GM18870 (cell line): ENCODE data around the gene GAK.

ENCODE experiments used
- ATAC-seq: cut with Tn5 transposase; IDR thresholded peaks from one replicate; pipeline ENCODE4 v1.9.1; 2021; ENCODE audit warnings: moderate library complexity; ENCODE audit not compliant: unreplicated experiment

GAK gene

DNA sequence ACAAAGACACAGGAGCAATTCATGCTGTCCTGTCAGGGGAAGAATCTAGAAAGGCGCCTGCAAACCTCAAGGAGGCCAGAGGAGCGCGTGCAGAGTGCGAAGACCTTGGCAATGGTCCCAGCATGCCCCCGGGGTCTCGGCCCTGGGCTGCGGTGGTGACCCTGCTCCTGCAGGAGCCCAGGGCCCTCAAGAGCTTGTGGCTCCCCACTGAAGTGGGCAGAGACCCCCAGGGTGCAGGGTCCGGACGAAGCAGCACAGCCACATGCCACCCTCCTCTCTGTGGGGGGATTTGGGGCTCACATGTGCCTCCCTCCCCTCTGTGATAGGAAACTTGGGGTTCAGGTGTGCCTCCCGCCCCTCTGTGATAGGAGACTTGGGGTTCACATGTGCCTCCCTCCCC lies 39.3 kb downstream of the GAK start:
- ATAC-seq: no peak

DNA sequence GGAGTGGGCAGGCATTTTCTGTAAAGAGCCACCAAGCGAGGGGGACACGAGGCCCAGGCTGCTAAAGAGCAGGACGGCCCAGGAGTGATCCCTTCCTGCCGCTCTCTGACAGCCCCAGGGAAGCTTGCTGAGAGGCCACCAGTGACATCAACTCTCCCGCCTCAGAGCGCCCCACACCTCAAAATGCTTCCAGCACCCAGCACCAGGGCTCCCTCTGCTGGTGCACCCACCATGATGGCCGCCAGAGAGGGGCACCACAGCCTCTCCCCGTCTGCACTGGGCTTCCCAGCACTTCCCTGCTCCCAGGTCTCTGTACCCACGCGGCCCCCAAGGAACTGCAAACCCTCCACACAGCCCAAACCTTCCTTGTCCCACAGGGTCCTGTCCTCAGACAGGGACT lies 40.4 kb downstream of the GAK start:
- ATAC-seq: no peak

DNA sequence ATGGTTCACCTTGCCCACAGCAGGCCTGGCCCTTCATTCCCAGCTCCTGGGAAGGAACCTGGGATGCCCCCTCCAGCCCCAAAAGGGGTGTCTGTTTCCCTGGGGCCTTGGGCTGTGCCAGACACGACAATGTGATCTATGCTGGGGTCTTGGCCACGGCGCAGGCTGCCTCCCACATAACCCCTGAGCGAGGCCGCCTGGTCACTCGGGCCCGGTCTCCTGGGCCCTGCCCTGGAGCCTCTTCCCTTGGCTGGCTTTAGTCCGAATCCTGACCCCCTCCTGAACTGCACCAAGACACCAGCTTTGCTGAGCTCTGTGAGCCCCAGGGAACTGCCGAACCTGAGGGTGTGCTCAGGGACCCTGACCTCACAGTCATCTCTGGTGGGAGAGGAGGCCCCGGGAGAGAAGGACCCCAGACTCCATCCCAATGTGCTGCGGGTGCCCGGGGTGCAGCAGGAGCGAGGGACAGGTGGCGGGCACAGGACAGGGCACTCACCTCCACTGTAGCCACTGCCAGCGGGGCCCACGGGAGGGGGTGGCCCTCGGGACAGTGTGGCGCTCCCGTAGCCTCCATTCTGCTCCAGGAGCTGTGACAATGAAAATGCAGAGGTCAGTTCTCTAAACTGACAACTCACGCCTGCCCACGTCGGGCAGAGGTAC lies 42.0 kb downstream of the GAK start:
- no peak for ATAC-seq

DNA sequence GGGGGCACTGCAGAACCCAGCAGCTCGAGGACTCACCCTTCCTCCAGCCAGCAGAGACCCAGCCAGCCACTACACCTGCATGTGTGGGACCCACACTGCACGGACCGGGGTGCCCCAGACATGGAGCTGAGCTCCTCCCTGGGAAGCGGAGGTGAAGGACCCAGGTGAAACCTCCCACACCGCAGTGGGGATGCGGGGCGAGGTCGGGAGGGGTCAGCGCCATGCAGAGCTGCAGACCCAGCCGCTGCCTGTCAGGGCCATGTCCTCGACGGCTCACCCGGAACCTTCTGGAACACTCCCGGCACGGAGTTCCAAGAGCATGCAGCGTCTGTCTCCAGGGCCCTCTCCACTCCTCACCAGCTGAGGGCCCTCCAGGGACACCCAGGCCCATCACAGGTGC lies 42.6 kb downstream of the GAK start:
- ATAC-seq: no peak

DNA sequence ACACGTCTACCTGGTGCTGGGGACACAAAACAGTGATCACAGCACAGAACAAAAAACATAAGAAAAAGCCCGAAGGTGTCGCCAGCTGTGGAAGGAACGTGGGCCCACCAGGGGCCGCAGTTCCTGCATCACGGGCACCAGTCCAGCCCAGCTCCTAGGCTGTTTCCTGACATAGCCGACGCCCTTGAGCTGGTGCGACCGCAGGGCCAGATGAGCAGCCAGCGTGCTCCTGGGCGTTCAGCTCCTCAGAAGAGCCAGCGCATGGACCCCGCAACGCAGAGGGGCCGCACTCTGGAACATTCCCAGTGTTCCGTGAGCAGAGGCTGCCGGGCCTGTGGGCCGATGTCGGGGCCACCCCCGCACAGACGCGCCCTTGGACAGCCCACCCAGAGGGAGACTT lies 44.1 kb downstream of the GAK start:
- no peak for ATAC-seq

DNA sequence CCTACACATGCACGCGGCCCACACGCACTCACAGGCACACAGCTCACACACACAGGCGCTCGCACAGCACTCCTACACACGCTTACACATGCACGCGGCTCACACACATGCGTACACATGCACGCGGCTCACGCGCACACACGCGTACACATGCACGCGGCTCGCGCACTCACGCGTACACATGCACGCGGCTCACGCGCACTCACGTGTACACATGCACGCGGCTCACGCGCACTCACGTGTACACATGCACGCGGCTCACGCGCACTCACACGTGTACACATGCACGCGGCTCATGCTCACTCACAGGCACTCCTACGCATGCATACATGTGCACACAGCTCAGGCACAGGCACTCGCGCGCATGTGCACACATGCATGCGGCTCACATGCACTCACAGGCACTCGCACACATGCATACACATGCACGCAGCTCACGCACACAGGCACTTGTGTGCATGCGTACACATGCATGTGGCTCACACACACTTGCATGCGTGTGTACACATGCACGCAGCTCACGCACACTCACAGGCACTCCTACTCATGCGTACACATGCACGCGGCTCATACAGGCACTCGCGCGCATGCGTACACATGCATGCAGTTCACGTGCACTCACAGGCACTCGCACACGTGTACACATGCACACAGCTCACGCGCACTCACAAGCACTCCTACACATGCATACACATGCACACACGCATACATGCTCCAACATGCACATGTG lies 44.9 kb downstream of the GAK start:
- no peak for ATAC-seq

DNA sequence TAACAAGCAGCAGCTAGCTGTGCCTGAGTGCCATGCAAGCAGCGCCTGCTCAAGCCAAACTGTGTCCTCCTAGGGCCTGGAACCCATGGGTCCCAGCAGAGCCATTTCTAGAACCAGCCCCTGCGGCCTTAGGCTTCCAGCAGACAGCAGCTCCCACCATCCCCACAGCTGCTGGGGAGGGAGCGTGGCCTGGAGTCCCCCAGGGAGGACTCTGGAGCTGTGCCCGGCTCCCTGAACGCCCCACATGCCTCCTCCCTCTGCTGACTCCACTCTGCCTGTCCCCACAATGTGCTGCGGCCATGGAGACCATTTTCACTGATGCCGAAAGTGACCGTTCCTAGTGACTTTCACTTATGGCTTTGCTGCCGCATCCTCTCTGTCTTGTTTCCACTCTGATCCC lies 45.9 kb downstream of the GAK start:
- no peak for ATAC-seq

DNA sequence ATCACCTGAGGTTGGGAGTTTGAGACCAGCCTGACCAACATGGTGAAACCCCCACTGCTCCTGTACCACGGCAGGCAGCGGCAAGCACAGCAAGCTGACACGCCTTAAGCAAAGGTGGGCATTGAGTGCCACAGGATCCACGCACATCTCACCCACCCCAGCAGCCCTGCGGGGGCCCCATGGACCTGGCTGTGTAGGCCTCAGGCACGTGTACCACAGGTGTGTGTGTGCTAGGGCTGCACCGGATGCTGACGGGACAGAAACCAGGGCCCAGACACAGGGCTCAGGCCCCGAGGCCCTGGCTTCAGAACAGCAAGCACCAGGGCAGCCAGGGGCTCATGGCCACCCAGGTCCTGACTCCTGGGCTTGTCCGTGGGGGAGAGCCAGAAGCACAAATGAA lies 46.8 kb downstream of the GAK start:
- ATAC-seq: no peak

DNA sequence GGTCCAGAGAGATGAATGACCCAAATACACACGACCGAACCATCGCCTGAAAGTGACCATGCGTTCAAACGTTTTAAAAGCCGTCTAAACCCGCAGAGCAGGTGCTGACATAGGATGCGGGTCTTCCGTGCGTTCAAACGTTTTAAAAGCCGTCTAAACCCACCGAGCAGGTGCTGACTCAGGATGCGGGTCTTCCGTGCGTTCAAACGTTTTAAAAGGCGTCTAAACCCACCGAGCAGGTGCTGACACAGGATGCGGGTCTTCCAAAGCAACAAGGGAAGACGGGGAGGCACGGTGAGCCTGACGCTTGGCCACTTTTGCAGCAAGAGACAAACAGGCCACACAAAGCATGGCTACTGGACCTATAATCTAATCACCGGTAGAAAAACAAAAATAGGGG lies 47.2 kb downstream of the GAK start:
- ATAC-seq: no peak

DNA sequence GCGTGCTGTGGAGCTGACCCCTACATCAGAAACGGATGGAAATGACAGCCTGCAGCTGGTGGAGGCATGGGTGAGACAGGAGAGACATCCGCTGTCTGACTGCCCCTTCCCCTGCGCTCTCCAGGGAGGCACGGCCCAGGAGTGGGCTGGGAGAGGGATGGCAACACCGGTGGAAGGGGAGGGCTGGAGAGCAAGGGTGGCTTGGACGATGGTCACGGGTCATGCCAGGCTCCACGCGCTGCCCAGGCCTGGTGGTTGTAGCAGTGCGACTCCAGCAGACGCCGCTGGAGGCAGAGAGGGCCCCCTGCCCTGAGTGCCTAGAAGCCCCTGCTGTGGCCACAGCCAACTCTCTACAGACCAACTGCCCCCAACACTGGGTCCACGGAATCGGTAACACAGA lies 47.9 kb downstream of the GAK start:
- ATAC-seq: no peak

DNA sequence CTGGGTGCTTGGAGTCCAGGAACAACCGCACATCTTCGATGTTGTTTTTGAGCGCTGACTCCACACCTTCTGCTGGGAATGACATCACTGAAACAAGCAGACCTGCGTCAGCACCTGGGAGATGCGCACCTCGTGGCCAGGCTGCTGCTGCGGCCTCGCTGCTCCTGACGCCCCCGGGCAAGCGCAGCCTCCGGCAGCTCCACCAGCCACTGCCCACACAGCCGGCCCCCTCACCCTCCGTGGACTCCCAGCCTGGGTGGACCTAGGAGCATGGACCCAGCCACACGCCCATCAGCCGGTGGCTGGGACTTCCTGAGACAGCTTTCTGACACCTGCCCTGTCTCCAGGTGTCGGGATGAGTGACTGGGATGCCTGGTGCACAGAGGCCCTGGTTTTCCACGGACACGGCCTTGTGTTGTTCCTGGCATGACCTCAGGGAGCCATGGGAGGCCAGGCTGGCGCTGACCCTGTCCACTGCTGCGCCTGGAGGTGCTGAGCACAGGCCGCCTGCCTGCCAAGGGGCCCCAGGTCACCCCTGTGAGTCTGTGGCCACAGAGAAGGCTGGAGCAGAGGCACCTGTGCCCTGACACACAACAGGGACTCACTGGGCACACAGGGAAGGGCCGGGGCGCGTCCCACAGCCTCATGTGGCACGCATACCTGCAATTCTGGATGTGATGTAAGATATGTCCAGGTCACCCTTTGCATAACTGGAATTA lies 48.6 kb downstream of the GAK start:
- ATAC-seq: no peak

DNA sequence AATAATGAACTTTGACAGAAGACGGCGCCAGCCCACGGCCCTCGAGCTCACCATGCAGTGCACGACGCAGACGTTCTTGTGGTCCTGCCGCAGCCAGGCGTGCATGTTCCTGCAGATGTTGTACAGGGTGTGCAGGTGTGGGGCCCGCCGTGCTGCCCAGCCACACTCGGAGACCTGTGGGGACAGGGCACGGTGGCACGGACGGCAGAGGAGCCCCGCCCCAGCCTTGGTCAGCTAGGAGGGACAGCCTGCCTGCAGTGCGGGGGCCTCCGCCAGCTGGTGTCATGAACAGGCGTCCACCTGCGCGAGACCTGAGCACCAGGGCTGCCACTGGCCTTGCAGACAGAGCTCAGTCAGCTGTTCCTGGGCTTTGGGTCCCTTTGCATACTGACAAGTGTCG lies 49.5 kb downstream of the GAK start:
- ATAC-seq: no peak

DNA sequence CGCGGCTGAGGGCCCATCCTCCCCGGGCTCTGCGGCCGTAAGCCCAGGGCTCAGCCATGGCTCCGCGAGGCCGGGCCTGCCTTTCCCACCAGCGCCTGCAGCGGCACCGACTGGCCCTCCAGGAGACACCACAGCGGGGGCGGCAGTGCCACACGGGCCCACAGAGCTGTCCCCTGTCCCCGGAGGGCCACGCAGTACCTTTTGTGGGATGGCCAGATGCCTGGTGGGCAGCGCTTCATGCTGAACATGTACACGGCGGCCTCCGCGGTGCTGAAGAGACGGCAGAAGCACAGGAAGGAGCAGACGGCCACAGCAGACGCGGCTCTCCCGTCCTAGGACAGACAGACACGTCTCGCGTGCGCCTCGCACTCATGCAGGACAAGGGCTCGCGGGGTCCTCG lies 50.4 kb downstream of the GAK start:
- ATAC-seq: no peak

DNA sequence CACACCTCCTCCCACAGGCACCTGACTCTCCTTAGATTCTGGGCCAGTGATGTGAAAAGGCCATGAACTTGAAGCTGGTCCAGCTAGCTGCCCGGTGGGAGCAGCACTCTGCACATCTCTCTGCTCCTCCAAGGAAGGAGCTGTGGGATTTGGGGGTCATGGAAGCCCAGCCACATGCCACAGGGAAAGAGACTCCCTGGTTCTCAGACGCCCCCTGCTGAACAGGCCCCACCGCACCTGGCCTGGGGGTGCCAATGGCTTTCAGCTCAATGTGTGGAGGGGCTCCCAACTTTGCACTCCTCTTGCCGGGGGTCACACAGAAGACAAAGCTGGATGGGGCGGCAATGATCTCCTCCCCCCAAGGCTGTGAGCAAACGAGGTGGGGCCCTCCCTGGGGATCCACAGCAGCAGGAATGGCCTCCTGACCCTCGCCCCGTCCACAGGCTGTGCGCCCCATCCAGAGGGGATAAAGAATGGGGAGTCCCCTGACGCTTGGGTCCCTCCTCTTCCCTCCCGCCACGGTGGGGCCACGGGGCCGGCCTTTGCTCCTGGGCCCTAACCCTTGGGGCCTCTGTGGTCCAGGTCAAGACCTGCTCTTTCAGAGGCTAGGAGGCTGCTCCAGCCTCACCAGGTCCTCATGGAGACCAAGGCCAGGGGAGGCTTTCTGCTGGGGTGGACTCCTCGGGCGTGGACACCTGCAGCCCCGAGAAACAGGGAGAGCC lies 51.3 kb downstream of the GAK start:
- ATAC-seq: no peak

DNA sequence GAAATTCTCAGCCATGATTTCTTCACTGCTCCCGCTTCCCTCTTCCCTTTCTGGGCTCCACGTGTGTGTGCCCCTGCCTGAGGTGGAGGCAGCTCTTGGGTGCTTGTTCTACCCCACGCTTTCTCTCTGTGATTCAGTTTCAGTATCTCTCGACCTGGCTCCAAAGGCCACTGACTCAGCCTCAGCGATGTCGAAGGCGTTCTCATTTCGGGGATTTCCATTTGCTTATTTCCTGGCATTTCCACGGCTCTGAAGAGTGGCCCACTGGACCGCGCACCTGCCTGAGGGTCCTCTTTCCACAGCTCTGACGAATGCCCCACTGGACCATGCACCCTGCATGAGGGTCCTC lies 52.4 kb downstream of the GAK start:
- ATAC-seq: no peak

DNA sequence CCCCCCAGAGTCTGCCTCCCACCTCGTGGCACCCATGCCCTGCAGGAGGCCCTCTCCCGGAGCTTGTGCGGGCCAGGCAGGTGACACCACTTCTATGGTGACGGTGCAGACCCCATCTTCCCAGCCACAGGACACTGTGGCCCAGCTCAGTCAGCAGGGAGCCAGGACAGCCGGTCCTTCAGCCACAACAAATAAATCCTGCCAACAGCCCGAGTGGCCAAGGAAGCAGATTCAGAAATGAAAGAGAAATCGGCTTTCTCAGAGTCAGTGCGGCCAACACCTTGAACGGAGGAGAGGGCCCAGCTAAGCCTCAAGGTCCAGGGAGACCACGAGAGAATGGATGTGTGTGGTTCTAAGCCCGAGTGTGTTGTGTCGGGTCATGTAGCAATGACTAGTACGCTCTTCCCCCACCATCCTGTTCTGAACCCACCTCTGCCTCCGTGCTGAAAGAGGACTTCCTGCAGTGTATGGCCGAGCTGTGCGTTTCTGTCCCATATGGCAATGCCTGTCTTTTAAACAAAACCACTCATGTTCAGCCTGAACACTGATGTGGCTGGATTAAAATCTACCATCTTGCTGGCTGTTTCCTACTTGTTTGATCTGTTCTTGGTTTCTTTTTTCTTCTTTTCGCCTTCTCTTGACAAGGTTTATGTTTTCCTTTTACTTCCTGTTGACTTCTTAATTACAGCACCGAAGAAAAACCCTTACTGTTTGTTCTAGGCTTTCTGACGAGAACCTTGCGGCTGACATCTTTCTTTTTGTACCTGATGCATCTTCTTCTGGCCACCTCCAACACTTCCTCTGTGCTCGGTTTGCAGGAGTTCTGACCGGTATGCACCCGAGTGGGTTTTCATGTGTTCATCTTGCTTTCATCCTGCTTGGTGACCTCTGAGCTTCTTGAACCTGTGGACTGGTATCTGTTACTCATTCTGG lies 53.1 kb downstream of the GAK start:
- ATAC-seq: no peak

DNA sequence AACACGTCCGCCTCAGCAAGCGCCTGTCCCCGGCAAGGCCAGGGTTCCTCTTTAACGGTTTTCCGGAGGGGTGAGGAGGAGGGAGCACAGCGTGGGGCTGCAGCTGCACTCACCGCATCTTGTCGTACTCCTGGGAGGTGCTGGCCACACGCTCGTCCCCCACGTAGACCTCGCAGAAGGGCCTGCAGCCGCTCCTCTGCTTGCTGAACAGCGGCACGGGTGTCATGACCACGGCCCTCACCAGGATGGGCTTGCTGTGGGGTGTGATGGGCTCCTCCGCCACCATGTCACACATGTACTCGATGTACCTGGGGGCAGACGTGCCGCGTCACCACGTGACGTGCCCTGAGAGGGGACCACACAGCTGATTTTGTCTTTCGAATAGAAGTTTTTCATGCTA lies 54.6 kb downstream of the GAK start:
- no peak for ATAC-seq

DNA sequence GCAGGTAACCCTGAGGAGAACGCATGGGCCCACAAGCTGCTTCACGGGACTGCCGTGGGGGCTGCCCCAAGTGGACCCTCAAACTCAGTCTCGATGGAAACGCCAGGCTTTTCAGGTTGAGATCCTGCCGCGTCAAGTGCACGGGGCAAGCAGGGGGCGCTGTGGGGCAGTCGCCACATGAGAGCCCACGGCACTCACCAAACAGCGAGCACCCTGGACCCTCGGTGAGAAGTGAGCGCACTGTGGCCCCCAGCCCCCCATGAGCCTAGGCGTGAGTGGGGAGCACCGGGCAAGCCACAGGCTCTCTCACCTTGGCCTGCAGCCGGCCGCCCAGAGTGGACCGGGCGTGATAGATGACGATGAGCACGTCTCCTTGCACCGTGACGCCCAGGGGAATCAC lies 55.3 kb downstream of the GAK start:
- ATAC-seq: no peak

DNA sequence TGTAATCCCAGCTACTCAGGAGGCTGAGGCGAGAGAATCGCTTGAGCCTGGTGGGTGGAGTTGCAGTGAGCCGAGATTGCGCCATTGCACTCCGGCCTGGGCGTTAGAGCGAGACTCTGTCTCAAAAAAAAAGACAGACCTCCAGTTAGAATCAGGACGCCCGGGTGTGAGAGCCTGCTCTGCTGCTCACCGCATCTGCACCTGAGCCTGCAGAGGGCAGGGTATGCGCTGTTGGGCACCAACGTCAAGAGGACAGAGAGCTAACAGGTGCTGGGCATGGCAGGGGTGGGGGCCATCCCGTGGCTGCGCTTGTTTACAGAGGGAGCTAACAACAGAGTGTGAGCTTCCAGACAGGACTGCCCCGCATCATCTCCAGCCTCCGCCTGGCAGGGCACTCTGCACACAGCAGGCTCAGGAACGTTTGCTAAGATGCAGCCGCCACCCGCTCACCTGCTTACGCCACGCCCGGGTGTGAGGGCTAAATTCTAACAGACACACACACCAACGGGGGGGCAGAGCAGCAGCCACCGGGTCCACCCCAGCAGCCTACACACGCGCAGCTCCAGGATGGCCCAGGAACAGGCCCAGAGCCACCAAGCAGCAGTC lies 56.2 kb downstream of the GAK start:
- no peak for ATAC-seq
